PFSK-1 (cell line): ENCODE results near the gene FYN.

Source experiments
- POLR2AphosphoS5 ChIP-seq: IDR thresholded peaks from 2 replicates; pipeline ENCODE4 v1.6.1; 2012; ENCODE audit warnings: low read depth, mild to moderate bottlenecking, control low read depth, low read length, moderate library complexity
- TAF1 ChIP-seq: IDR thresholded peaks from 2 replicates; pipeline ENCODE4 v1.6.1; 2012; ENCODE audit warnings: low read length, control low read depth, borderline replicate concordance; ENCODE audit not compliant: insufficient read depth
- TF ChIP-seq, protein P1 (sequence below), 2 experiments: IDR thresholded peaks; 2 replicates each; pipeline versions ENCODE4 v1.6.1 to v1.8.0; 2011 to 2012; ENCODE audit warnings: low read depth in 2 of 2, low read length in 2 of 2, control low read depth in 1 of 2, inconsistent platforms in 1 of 2, mild to moderate bottlenecking in 1 of 2, moderate library complexity in 1 of 2; ENCODE audit not compliant: insufficient read depth in 1 of 2

DNA sequence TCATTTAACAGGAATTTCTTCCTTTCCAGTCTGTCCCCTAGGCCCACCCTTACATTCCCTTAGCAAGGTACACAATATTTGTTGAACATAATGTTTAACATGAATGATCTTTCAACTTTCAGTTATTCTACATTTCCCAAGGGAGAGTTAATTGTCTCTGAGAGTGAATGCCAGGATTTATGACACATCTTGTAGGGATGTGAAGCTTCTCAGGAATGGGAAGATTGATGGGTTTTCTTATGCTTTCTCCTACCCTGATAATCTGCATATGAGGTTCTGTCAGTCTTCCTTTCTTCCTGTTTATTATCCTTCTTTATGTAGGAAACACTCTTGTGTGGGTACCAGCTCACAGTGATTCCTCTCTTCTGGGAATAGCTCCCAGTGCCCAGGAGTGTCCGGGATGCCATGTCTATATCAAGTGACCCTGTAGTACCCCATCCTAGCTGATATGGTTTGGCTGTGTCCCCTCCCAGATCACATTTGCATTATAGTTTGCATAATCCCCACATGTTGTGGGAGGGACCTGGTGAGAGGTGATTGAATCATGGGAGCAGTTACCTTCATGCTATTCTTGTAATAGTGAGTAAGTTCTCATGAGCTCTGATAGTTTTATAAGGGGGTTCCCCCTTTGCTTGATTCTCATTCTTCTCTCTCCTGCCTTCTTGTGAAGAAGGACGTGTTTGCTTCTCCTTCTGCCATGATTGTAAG lies 7.1 kb upstream of the FYN start:
- no peak for TF ChIP-seq TAF1
- TF ChIP-seq POLR2AphosphoS5: no peak
- TF ChIP-seq, protein P1, sequence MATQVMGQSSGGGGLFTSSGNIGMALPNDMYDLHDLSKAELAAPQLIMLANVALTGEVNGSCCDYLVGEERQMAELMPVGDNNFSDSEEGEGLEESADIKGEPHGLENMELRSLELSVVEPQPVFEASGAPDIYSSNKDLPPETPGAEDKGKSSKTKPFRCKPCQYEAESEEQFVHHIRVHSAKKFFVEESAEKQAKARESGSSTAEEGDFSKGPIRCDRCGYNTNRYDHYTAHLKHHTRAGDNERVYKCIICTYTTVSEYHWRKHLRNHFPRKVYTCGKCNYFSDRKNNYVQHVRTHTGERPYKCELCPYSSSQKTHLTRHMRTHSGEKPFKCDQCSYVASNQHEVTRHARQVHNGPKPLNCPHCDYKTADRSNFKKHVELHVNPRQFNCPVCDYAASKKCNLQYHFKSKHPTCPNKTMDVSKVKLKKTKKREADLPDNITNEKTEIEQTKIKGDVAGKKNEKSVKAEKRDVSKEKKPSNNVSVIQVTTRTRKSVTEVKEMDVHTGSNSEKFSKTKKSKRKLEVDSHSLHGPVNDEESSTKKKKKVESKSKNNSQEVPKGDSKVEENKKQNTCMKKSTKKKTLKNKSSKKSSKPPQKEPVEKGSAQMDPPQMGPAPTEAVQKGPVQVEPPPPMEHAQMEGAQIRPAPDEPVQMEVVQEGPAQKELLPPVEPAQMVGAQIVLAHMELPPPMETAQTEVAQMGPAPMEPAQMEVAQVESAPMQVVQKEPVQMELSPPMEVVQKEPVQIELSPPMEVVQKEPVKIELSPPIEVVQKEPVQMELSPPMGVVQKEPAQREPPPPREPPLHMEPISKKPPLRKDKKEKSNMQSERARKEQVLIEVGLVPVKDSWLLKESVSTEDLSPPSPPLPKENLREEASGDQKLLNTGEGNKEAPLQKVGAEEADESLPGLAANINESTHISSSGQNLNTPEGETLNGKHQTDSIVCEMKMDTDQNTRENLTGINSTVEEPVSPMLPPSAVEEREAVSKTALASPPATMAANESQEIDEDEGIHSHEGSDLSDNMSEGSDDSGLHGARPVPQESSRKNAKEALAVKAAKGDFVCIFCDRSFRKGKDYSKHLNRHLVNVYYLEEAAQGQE (IDR thresholded peaks at IDR 0.05; ENCODE audit: insufficient read depth in 1 of 2, low read depth in 2 of 2, low read length in 2 of 2): no peak
